GM12878 (cell line): ENCODE measurements around the gene SP4. TPM values are rescaled to one million over a fixed set of nuclear protein-coding genes. Genes with fewer than 3 reads are reported as not detected.

ENCODE experiments used
- ATF7 ChIP-seq: fragments of 450-650 bp; IDR thresholded peaks from 2 replicates; pipeline ENCODE4 v1.6.1; 2016; ENCODE audit warnings: low read depth, mild to moderate bottlenecking
- BCL11A ChIP-seq: IDR thresholded peaks from 2 replicates; pipeline ENCODE4 v1.6.1; 2011; ENCODE audit warnings: low read depth, low read length
- BRCA1 ChIP-seq: IDR thresholded peaks from 2 replicates; pipeline ENCODE4 v1.6.1; 2011; ENCODE audit warnings: low read depth, low read length, improper control_type of control experiment
- CHD1 ChIP-seq: IDR thresholded peaks from 2 replicates; pipeline ENCODE4 v1.6.1; 2012; ENCODE audit warnings: low read depth, low read length, improper control_type of control experiment
- CHD2 ChIP-seq: IDR thresholded peaks from 2 replicates; pipeline ENCODE4 v1.6.1; 2011; ENCODE audit warnings: low read depth, low read length, improper control_type of control experiment, borderline replicate concordance
- CREB1 ChIP-seq: IDR thresholded peaks from 2 replicates; pipeline ENCODE4 v1.6.1; 2012; ENCODE audit warnings: low read depth, mild to moderate bottlenecking, inconsistent platforms
- CREM ChIP-seq: IDR thresholded peaks from 2 replicates; pipeline ENCODE4 v1.6.1; 2014; ENCODE audit warnings: antibody characterized with exemption, low read depth
- EED ChIP-seq: sonication (generic); IDR thresholded peaks from 2 replicates; pipeline ENCODE4 v1.6.1; 2016; ENCODE audit warnings: antibody characterized with exemption, low read depth
- ESRRA ChIP-seq: IDR thresholded peaks from 2 replicates; pipeline ENCODE4 v1.6.1; 2012; ENCODE audit warnings: mild to moderate bottlenecking, low read length, improper control_type of control experiment
- ETV6 ChIP-seq, 2 experiments: fragments of 450-650 bp in 1 of 2; IDR thresholded peaks in 1 of 2; conservative IDR thresholded peaks in 1 of 2; 2 replicates each; pipeline ENCODE4 v1.6.1; 2014; ENCODE audit warnings: antibody characterized with exemption in 1 of 2, borderline replicate concordance in 1 of 2, low read depth in 1 of 2, mild to moderate bottlenecking in 1 of 2, moderate library complexity in 1 of 2
- FOS ChIP-seq: IDR thresholded peaks from 3 replicates; pipeline ENCODE4 v1.6.1; 2011; ENCODE audit warnings: borderline replicate concordance; ENCODE audit not compliant: insufficient read length; ENCODE audit errors: extremely low read depth
- FOXK2 ChIP-seq: fragments of 450-650 bp; IDR thresholded peaks from 2 replicates; pipeline ENCODE4 v1.6.1; 2017; ENCODE audit warnings: mild to moderate bottlenecking, moderate library complexity
- FOXM1 ChIP-seq: IDR thresholded peaks from 2 replicates; pipeline ENCODE4 v1.6.1; 2012; ENCODE audit warnings: low read depth, mild to moderate bottlenecking, inconsistent platforms, low read length, moderate library complexity
- GATAD2B ChIP-seq: fragments of 450-650 bp; conservative IDR thresholded peaks from 2 replicates; pipeline ENCODE4 v1.6.1; 2017; ENCODE audit warnings: low read depth, mild to moderate bottlenecking, moderate library complexity
- HCFC1 ChIP-seq: fragments of 150-350 bp; IDR thresholded peaks from 2 replicates; pipeline ENCODE4 v1.6.1; 2014; ENCODE audit warnings: low read length
- HSF1 ChIP-seq: fragments of 150-350 bp; IDR thresholded peaks from 2 replicates; pipeline ENCODE4 v1.6.1; 2014; ENCODE audit warnings: mild to moderate bottlenecking, low read depth, low read length
- IKZF1 ChIP-seq: fragments of 450-650 bp; conservative IDR thresholded peaks from 2 replicates; pipeline ENCODE4 v1.6.1; 2017; ENCODE audit warnings: antibody characterized with exemption, mild to moderate bottlenecking
- MTA3 ChIP-seq: IDR thresholded peaks from 2 replicates; pipeline ENCODE4 v1.6.1; 2012; ENCODE audit warnings: low read length, inconsistent platforms, borderline replicate concordance
- NFIC ChIP-seq: IDR thresholded peaks from 2 replicates; pipeline ENCODE4 v1.6.1; 2012; ENCODE audit warnings: low read depth, mild to moderate bottlenecking, inconsistent platforms, low read length, moderate library complexity
- NR2C2 ChIP-seq: IDR thresholded peaks from 2 replicates; pipeline ENCODE4 v1.6.1; 2011; ENCODE audit warnings: borderline replicate concordance, low read depth; ENCODE audit not compliant: control insufficient read depth, insufficient read length
- NR2F1 ChIP-seq: fragments of 450-650 bp; conservative IDR thresholded peaks from 2 replicates; pipeline ENCODE4 v1.6.1; 2017; ENCODE audit warnings: mild to moderate bottlenecking
- PAX5 ChIP-seq: IDR thresholded peaks from 2 replicates; pipeline ENCODE4 v1.6.1; 2011; ENCODE audit warnings: low read depth, low read length, borderline replicate concordance
- POLR2AphosphoS5 ChIP-seq: IDR thresholded peaks from 2 replicates; pipeline ENCODE4 v1.6.1; 2011; ENCODE audit warnings: mild to moderate bottlenecking, low read length, inconsistent platforms
- SMC3 ChIP-seq: IDR thresholded peaks from 2 replicates; pipeline ENCODE4 v1.6.1; 2011; ENCODE audit warnings: low read length, improper control_type of control experiment, borderline replicate concordance
- SP1 ChIP-seq: IDR thresholded peaks from one replicate; pipeline ENCODE4 v1.6.1; 2011; ENCODE audit warnings: low read depth, low read length
- STAT3 ChIP-seq: IDR thresholded peaks from 2 replicates; pipeline ENCODE4 v1.6.1; 2011; ENCODE audit warnings: low read depth, low read length, improper control_type of control experiment
- TCF12 ChIP-seq: IDR thresholded peaks from 2 replicates; pipeline ENCODE4 v1.6.1; 2011; ENCODE audit warnings: low read depth, mild to moderate bottlenecking, low read length
- ZNF207 ChIP-seq: fragments of 450-650 bp; IDR thresholded peaks from 2 replicates; pipeline ENCODE4 v1.6.1; 2014; ENCODE audit warnings: antibody characterized with exemption, mild to moderate bottlenecking, borderline replicate concordance
- polyA plus RNA-seq, 11 experiments: library from polyadenylated mRNA; depleted of rRNA in 4 of 11; unstranded in 6 of 11; stranded (reverse) in 5 of 11; fragments of >200 nt; fragmentation: Nextera tagmentation in 4 of 11; fragmentation: Illumina TruSeq in 1 of 11; extraction: Ambion mirVana in 4 of 11; extraction: Trizol in 1 of 11; gene quantifications; 1 replicate in 1 of 11; 2 replicates in 10 of 11; pipeline versions ENCODE4 v1.2.1 to v1.2.3, GENCODE V29; 2011 to 2016; ENCODE audit warnings: inconsistent platforms in 2 of 11, missing spikeins in 2 of 11, low read depth in 1 of 11
- total RNA-seq, 4 experiments: library from RNA; depleted of rRNA in 3 of 4; stranded (reverse); fragments of >200 nt in 3 of 4; fragmentation: Illumina TruSeq in 1 of 4; extraction: Trizol in 1 of 4; gene quantifications; 2 replicates each; pipeline versions ENCODE4 v1.2.1 to v1.2.3, GENCODE V29; 2013 to 2021
- TF ChIP-seq, protein P1 (sequence below): fragments of 450-650 bp; formaldehyde crosslinking; IDR thresholded peaks from 2 replicates; pipeline ENCODE4 v1.4.0; 2020; ENCODE audit warnings: mild to moderate bottlenecking, moderate library complexity

SP4 gene
- total and polyA plus RNA-seq, 10 of the 15 experiments (the other 5 are each of a cell fraction or from before 2014, with no cell fraction given): 6.2 to 32.4 (median 16.1) TPM

- TF ChIP-seq HSF1: no peak
- TF ChIP-seq SP1: no peak
- no peak for TF ChIP-seq BRCA1
- TF ChIP-seq ZNF207: no peak
- TF ChIP-seq MTA3: no peak
- TF ChIP-seq HCFC1: no peak
- TF ChIP-seq NFIC: no peak
- 0 out of 2 replicates have a peak, but pooled peaks have one; percentile 40 for TF ChIP-seq POLR2AphosphoS5
- TF ChIP-seq EED: no peak
- no peak for TF ChIP-seq FOS
- no peak for TF ChIP-seq IKZF1
- no peak for TF ChIP-seq FOXK2
- TF ChIP-seq BCL11A: no peak
- TF ChIP-seq PAX5: no peak; the same call in 1 of the 2 replicates
- TF ChIP-seq CHD2: peak; percentile 45; the same call in 1 of the 2 replicates
- TF ChIP-seq TCF12: 0 out of 2 replicates have a peak, but pooled peaks have one; percentile 5
- TF ChIP-seq NR2C2: no peak
- no peak for TF ChIP-seq CHD1
- TF ChIP-seq ETV6 (conservative IDR thresholded peaks at IDR 0.05 in 1 of 2, IDR thresholded peaks at IDR 0.05 in 1 of 2; ENCODE audit: borderline replicate concordance in 1 of 2, low read depth in 1 of 2): no peak
- TF ChIP-seq CREM: no peak
- TF ChIP-seq GATAD2B: no peak
- TF ChIP-seq NR2F1: 0 out of 2 replicates have a peak, but pooled peaks have one; percentile 8
- 0 out of 2 replicates have a peak, but pooled peaks have one; percentile 15 for TF ChIP-seq CREB1
- TF ChIP-seq ESRRA: no peak
- no peak for TF ChIP-seq ATF7
- no peak for TF ChIP-seq SMC3
- no peak for TF ChIP-seq FOXM1
- TF ChIP-seq, protein P1, sequence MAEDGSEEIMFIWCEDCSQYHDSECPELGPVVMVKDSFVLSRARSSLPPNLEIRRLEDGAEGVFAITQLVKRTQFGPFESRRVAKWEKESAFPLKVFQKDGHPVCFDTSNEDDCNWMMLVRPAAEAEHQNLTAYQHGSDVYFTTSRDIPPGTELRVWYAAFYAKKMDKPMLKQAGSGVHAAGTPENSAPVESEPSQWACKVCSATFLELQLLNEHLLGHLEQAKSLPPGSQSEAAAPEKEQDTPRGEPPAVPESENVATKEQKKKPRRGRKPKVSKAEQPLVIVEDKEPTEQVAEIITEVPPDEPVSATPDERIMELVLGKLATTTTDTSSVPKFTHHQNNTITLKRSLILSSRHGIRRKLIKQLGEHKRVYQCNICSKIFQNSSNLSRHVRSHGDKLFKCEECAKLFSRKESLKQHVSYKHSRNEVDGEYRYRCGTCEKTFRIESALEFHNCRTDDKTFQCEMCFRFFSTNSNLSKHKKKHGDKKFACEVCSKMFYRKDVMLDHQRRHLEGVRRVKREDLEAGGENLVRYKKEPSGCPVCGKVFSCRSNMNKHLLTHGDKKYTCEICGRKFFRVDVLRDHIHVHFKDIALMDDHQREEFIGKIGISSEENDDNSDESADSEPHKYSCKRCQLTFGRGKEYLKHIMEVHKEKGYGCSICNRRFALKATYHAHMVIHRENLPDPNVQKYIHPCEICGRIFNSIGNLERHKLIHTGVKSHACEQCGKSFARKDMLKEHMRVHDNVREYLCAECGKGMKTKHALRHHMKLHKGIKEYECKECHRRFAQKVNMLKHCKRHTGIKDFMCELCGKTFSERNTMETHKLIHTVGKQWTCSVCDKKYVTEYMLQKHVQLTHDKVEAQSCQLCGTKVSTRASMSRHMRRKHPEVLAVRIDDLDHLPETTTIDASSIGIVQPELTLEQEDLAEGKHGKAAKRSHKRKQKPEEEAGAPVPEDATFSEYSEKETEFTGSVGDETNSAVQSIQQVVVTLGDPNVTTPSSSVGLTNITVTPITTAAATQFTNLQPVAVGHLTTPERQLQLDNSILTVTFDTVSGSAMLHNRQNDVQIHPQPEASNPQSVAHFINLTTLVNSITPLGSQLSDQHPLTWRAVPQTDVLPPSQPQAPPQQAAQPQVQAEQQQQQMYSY (CRISPR knock-in tag): no peak
- no peak for TF ChIP-seq STAT3
Measured at GRCh38 chr7:21427871-21428658, at the start of gene SP4 (continued).
